K562 (cell line): Measurements from ENCODE around the gene FSIP2. TPM values are rescaled to one million over a fixed set of nuclear protein-coding genes. Genes with fewer than 3 reads are reported as not detected.

ENCODE experiments used
- ATAC-seq: fragments of 200-7000 bp; cut with Tn5 transposase; 3 replicates; pipeline ENCODE4 v1.9.1; 2020; ENCODE audit warnings: moderate library complexity
- BruUV-seq: library from RNA; stranded (reverse); fragments of 400-500 nt; replicated peaks from 2 replicates; lab custom pipeline; 2021; lab: Mats Ljungman, UMichigan
- CTCF ChIA-PET: fragments of 300-600 bp; formaldehyde crosslinking; extraction: SDS; loops from one replicate; lab custom pipeline; 2021; ENCODE audit warnings: low intra/inter-chr PET ratio; lab: Yijun Ruan, JAX
- POLR2A ChIA-PET: fragments of 300-600, 350-650 bp; sonication (Branson Sonifier 250); formaldehyde crosslinking; extraction: SDS; loops from one replicate; lab custom pipeline; 2021; ENCODE audit warnings: antibody characterized with exemption, inconsistent platforms; lab: Yijun Ruan, JAX
- DNase-seq, 4 experiments: peaks; one replicate each; pipeline versions ENCODE4 v3.0.0 to v3.0.0-alpha.2; 2011 to 2018; ENCODE audit warnings: low spot score in 3 of 4, mixed read lengths in 3 of 4; ENCODE audit errors: extremely low read depth in 1 of 4
- FAIRE-seq: peaks from 2 replicates; lab custom pipeline; 2011; peaks lifted over from hg19 to GRCh38; lab: Jason Lieb, UNC
- H2AFZ ChIP-seq: 2 replicates; pipeline ENCODE4 v1.6.0; 2011; ENCODE audit warnings: low read depth, low read length, control low read depth, inconsistent platforms
- H3K27ac ChIP-seq: fragments of 200-600 bp; 3 replicates; pipeline ENCODE4 v1.8.0; 2011; ENCODE audit warnings: low read depth, mild to moderate bottlenecking, control low read depth, inconsistent platforms, low read length, moderate library complexity, mixed read lengths; ENCODE audit errors: extremely low read depth
- H3K27me3 ChIP-seq, 2 experiments: fragments of 300-600 bp in 1 of 2; 2 replicates in 1 of 2; 3 replicates in 1 of 2; pipeline versions ENCODE4 v1.6.0 to v1.8.0; 2011; ENCODE audit warnings: inconsistent platforms in 2 of 2, low read length in 2 of 2, mild to moderate bottlenecking in 1 of 2, mixed read lengths in 1 of 2, moderate library complexity in 1 of 2; ENCODE audit not compliant: control insufficient read depth in 2 of 2, insufficient read depth in 2 of 2
- H3K36me3 ChIP-seq: fragments of 300-600 bp; 3 replicates; pipeline ENCODE4 v1.8.0; 2011; ENCODE audit warnings: mild to moderate bottlenecking, low read length, inconsistent platforms; ENCODE audit not compliant: control insufficient read depth, insufficient read depth
- H3K4me1 ChIP-seq, 2 experiments: fragments of 200-600 bp in 1 of 2; replicated peaks in 1 of 2; 2 replicates in 1 of 2; 3 replicates in 1 of 2; pipeline versions ENCODE4 v1.5.1 to v1.8.0; 2011; ENCODE audit warnings: inconsistent platforms in 2 of 2, low read length in 2 of 2, mild to moderate bottlenecking in 1 of 2, mixed read lengths in 1 of 2, moderate library complexity in 1 of 2; ENCODE audit not compliant: control insufficient read depth in 2 of 2, insufficient read depth in 2 of 2
- H3K4me2 ChIP-seq: 2 replicates; pipeline ENCODE4 v1.6.1; 2011; ENCODE audit warnings: low read length, control low read depth, inconsistent platforms, mixed read lengths; ENCODE audit not compliant: insufficient read depth
- H3K4me3 ChIP-seq: fragments of 200-600 bp; sonication (generic), shearing (Covaris generic); 2 replicates; pipeline ENCODE4 v1.5.1; 2016; ENCODE audit warnings: control low read depth, inconsistent platforms
- H3K79me2 ChIP-seq: fragments of 200-600 bp; 3 replicates; pipeline ENCODE4 v1.8.0; 2011; ENCODE audit warnings: low read length, inconsistent platforms; ENCODE audit not compliant: control insufficient read depth, insufficient read depth
- H3K9ac ChIP-seq, 2 experiments: 2 replicates each; pipeline versions ENCODE4 v1.6.0 to v1.6.1; 2011; ENCODE audit warnings: low read depth in 2 of 2, low read length in 2 of 2, control low read depth in 1 of 2, inconsistent platforms in 1 of 2, mild to moderate bottlenecking in 1 of 2, mixed read lengths in 1 of 2; ENCODE audit not compliant: insufficient read depth in 1 of 2
- H3K9me1 ChIP-seq: one replicate; pipeline ENCODE4 v1.6.0; 2011; ENCODE audit warnings: inconsistent platforms, mild to moderate bottlenecking, low read length, moderate library complexity; ENCODE audit not compliant: control insufficient read depth, insufficient read depth
- H3K9me3 ChIP-seq: replicated peaks from 2 replicates; pipeline ENCODE4 v1.5.1; 2011; ENCODE audit warnings: low read depth, low read length, inconsistent platforms; ENCODE audit not compliant: control insufficient read depth, insufficient read depth
- H4K20me1 ChIP-seq: replicated peaks from 2 replicates; pipeline ENCODE4 v1.6.1; 2011; ENCODE audit warnings: low read length, inconsistent platforms, mixed read lengths; ENCODE audit not compliant: control insufficient read depth, insufficient read depth
- BCLAF1 ChIP-seq, 2 experiments: fragments of 450-650 bp in 1 of 2; IDR thresholded peaks; 2 replicates each; pipeline ENCODE4 v1.6.1; 2011 to 2017; ENCODE audit warnings: low read depth in 2 of 2, antibody characterized with exemption in 1 of 2, borderline replicate concordance in 1 of 2, low read length in 1 of 2, mild to moderate bottlenecking in 1 of 2, mixed read lengths in 1 of 2; ENCODE audit not compliant: control insufficient read depth in 1 of 2
- CLOCK ChIP-seq: fragments of 250-450 bp; sonication (Bioruptor Pico); IDR thresholded peaks from 2 replicates; pipeline ENCODE4 v1.4.0; 2020; ENCODE audit warnings: mild to moderate bottlenecking, moderate library complexity, borderline replicate concordance
- ETV1 ChIP-seq: fragments of 450-650 bp; conservative IDR thresholded peaks from 2 replicates; pipeline ENCODE4 v1.6.1; 2016; ENCODE audit warnings: missing genetic modification characterization, control low read depth, low read depth, missing compliant biosample characterization
- JUN ChIP-seq, 2 experiments: sonication (generic) in 1 of 2; formaldehyde crosslinking in 1 of 2; IDR thresholded peaks; 2 replicates each; pipeline versions ENCODE4 v1.6.1 to v1.8.0; 2012 to 2022; ENCODE audit warnings: borderline replicate concordance in 2 of 2, mild to moderate bottlenecking in 2 of 2, improper control_type of control experiment in 1 of 2, low read depth in 1 of 2, low read length in 1 of 2, missing genetic modification reagents in 1 of 2
- PRDM10 ChIP-seq: fragments of 450-650 bp; IDR thresholded peaks from 2 replicates; pipeline ENCODE4 v1.6.1; 2018; ENCODE audit not compliant: partially characterized antibody
- SAFB2 ChIP-seq: fragments of 200-400 bp; formaldehyde crosslinking; IDR thresholded peaks from 2 replicates; pipeline ENCODE4 v1.6.1; 2018; ENCODE audit warnings: borderline replicate concordance, low read length, low read depth, moderate library complexity; ENCODE audit not compliant: severe bottlenecking
- ZNF280B ChIP-seq: fragments of 250-450 bp; sonication (Bioruptor Pico); IDR thresholded peaks from 2 replicates; pipeline ENCODE4 v1.5.1; 2021; ENCODE audit warnings: mild to moderate bottlenecking
- in situ Hi-C: fragments of 300-500 bp; cut with MboI; formaldehyde crosslinking; loops from 4 replicates; pipeline ENCODE4 v1.15.0; 2018; ENCODE audit warnings: inconsistent platforms, mixed read lengths
- intact Hi-C: fragments of 100-400 bp; cut with micrococcal nuclease; formaldehyde crosslinking; loops from 2 replicates; pipeline ENCODE4 v1.14.2; 2022
- polyA plus RNA-seq, 8 experiments: library from polyadenylated mRNA; depleted of rRNA in 4 of 8; stranded (reverse) in 5 of 8; unstranded in 3 of 8; fragments of >200 nt; fragmentation: Nextera tagmentation in 2 of 8; fragmentation: Illumina TruSeq in 1 of 8; extraction: Ambion mirVana in 2 of 8; extraction: Trizol in 1 of 8; gene quantifications; 2 replicates each; pipeline versions ENCODE4 v1.2.1 to v1.2.3, GENCODE V29; 2011 to 2014; ENCODE audit warnings: inconsistent platforms in 1 of 8, missing spikeins in 1 of 8
- total RNA-seq, 7 experiments: library from RNA; depleted of rRNA in 6 of 7; stranded (reverse); fragments of >200 nt in 6 of 7; fragmentation: Illumina TruSeq in 2 of 7; extraction: Trizol in 2 of 7; gene quantifications; 2 replicates each; pipeline versions ENCODE4 v1.2.1 to v1.2.3, GENCODE V29; 2011 to 2021; ENCODE audit warnings: low replicate concordance in 1 of 7

The FSIP2 gene
- total and polyA plus RNA-seq, 9 of the 15 experiments (the other 6 are each of a cell fraction or from before 2014, with no cell fraction given) = 0.01 to 0.04 TPM; not detected in 7

GRCh38 chr2:185825557-185825956 is 87.0 kb downstream of the FSIP2 start:
- H3K27ac ChIP-seq = no peak overlapping the region
- TF ChIP-seq JUN (IDR thresholded peaks at IDR 0.05; ENCODE audit: borderline replicate concordance, low read depth, low read length) = no peak
- no peak for TF ChIP-seq JUN (CRISPR knock-in tag; IDR thresholded peaks at IDR 0.05; ENCODE audit: borderline replicate concordance)
- TF ChIP-seq CLOCK (CRISPR knock-in tag) = no peak
- TF ChIP-seq BCLAF1 (IDR thresholded peaks at IDR 0.05; ENCODE audit: borderline replicate concordance in 1 of 2, control insufficient read depth in 1 of 2, low read depth in 2 of 2, low read length in 1 of 2) = no peak
- no peak for TF ChIP-seq ETV1 (tag)
- TF ChIP-seq SAFB2 = no peak
- no peak for TF ChIP-seq ZNF280B (CRISPR knock-in tag)
- TF ChIP-seq PRDM10 = no peak

More at GRCh38 chr2:185825557-185825956, 87.0 kb downstream of the FSIP2 start:
- no peaks in the 10 kb centered on the region for H3K9me3 ChIP-seq
- H3K9ac ChIP-seq = no peak overlapping the region
- DNase-seq (no peak), ATAC-seq (no peak), FAIRE-seq (no peak)
- in situ Hi-C loops (no loop called here), intact Hi-C loops (no loop called here)
- no peak overlapping the region for H3K4me3 ChIP-seq
- ChIA-PET CTCF (no interaction called here), POLR2A (no interaction called here)
- no peaks in the 10 kb centered on the region for H3K9me1 ChIP-seq
- H3K4me2 ChIP-seq = no peak overlapping the region
- no peaks in the 10 kb centered on the region for H3K79me2 ChIP-seq
- H2AFZ ChIP-seq = no peak overlapping the region
- H3K27me3 ChIP-seq = no peaks in the 10 kb centered on the region
- H3K4me1 ChIP-seq = no peaks in the 10 kb centered on the region
- no TSS peak for BruUV-seq
- no peaks in the 10 kb centered on the region for H4K20me1 ChIP-seq
- H3K36me3 ChIP-seq = no peaks in the 10 kb centered on the region
